HCT116 (cell line): ENCODE data around the gene ROBO1. TPM values are rescaled to one million over a fixed set of nuclear protein-coding genes. Genes with fewer than 3 reads are reported as not detected.

ENCODE experiments used
- ATAC-seq: fragments of 200-7000 bp; cut with Tn5 transposase; 2 replicates; pipeline ENCODE4 v1.9.1; 2020; ENCODE audit warnings: mild to moderate bottlenecking, moderate library complexity
- BruUV-seq: library from RNA; stranded (reverse); fragments of 400-500 nt; replicated peaks from 2 replicates; lab custom pipeline; 2021; lab: Mats Ljungman, UMichigan
- CTCF ChIA-PET: fragments of 300-600 bp; sonication (Branson Sonifier 250); formaldehyde crosslinking; loops from one replicate; lab custom pipeline; 2021; ENCODE audit warnings: antibody characterized with exemption; lab: Charles Lee
- POLR2A ChIA-PET: fragments of 300-600, 350-600 bp; sonication (Branson Sonifier 250); formaldehyde crosslinking; loops from one replicate; lab custom pipeline; 2021; ENCODE audit warnings: antibody characterized with exemption; lab: Charles Lee
- RAD21 ChIA-PET, 2 experiments: fragments of 300-600 bp; sonication (Branson Sonifier 250); formaldehyde crosslinking; loops; one replicate each; lab custom pipeline; 2023; ENCODE audit warnings: low total read pairs in 2 of 2; ENCODE audit not compliant: uncharacterized antibody in 2 of 2, unreplicated experiment in 2 of 2, low non-redundant PET in 1 of 2; lab: Charles Lee
- DNase-seq: peaks from one replicate; pipeline ENCODE4 v3.0.0-alpha.2; 2010; ENCODE audit warnings: low read depth, low spot score
- H2AFZ ChIP-seq: fragments of 200-600 bp; shearing (Covaris generic), sonication (generic); 2 replicates; pipeline ENCODE4 v1.6.1; 2017; ENCODE audit warnings: low read depth, mixed run types, mixed read lengths, antibody characterized with exemption, low read length; ENCODE audit not compliant: poor library complexity, severe bottlenecking
- H3K27ac ChIP-seq: 2 replicates; pipeline ENCODE4 v1.5.1; 2012; ENCODE audit warnings: low read depth, low read length
- H3K27me3 ChIP-seq: fragments of 200-600 bp; sonication (generic); 2 replicates; pipeline ENCODE4 v1.6.1; 2016; ENCODE audit warnings: mixed run types, low read length, mixed read lengths; ENCODE audit not compliant: insufficient read depth
- H3K36me3 ChIP-seq, 2 experiments: fragments of 200-500 bp in 1 of 2; fragments of 200-600 bp in 1 of 2; sonication (Bioruptor generic) in 1 of 2; sonication (generic) in 1 of 2; 2 replicates each; pipeline versions ENCODE4 v1.5.1 to v1.6.1; 2014 to 2016; ENCODE audit warnings: low read length in 2 of 2, inconsistent platforms in 1 of 2, mixed read lengths in 1 of 2, mixed run types in 1 of 2; ENCODE audit not compliant: insufficient read depth in 2 of 2, control insufficient read depth in 1 of 2
- H3K4me1 ChIP-seq, 2 experiments: fragments of 200-600 bp in 1 of 2; sonication (generic) in 1 of 2; 2 replicates each; pipeline versions ENCODE4 v1.5.1 to v1.6.1; 2012 to 2017; ENCODE audit warnings: low read length in 2 of 2, inconsistent platforms in 1 of 2, mild to moderate bottlenecking in 1 of 2, mixed read lengths in 1 of 2, mixed run types in 1 of 2, moderate library complexity in 1 of 2; ENCODE audit not compliant: insufficient read depth in 2 of 2, control insufficient read depth in 1 of 2
- H3K4me2 ChIP-seq: fragments of 200-600 bp; sonication (generic); 2 replicates; pipeline ENCODE4 v1.6.1; 2017; ENCODE audit warnings: mixed run types, low read length, mixed read lengths
- H3K4me3 ChIP-seq, 2 experiments: fragments of 200-600 bp in 1 of 2; sonication (generic) in 1 of 2; replicated peaks in 1 of 2; 2 replicates each; pipeline ENCODE4 v1.5.1; 2011 to 2016; ENCODE audit warnings: low read length in 2 of 2, control low read depth in 1 of 2, low read depth in 1 of 2, mild to moderate bottlenecking in 1 of 2, mixed read lengths in 1 of 2, mixed run types in 1 of 2
- H3K79me2 ChIP-seq: fragments of 200-600 bp; sonication (generic); 2 replicates; pipeline ENCODE4 v1.6.1; 2017; ENCODE audit warnings: mild to moderate bottlenecking, mixed run types, low read length, moderate library complexity, mixed read lengths; ENCODE audit not compliant: insufficient read depth
- H3K9ac ChIP-seq: fragments of 200-600 bp; sonication (generic); 2 replicates; pipeline ENCODE4 v1.6.1; 2016; ENCODE audit warnings: low read length, mixed read lengths
- H3K9me2 ChIP-seq: fragments of 200-600 bp; sonication (generic), shearing (Covaris generic); 2 replicates; pipeline ENCODE4 v1.6.1; 2017; ENCODE audit warnings: mixed run types, mild to moderate bottlenecking, moderate library complexity; ENCODE audit not compliant: insufficient read depth
- H3K9me3 ChIP-seq, 2 experiments: fragments of 200-500 bp in 1 of 2; fragments of 200-600 bp in 1 of 2; sonication (Bioruptor generic) in 1 of 2; sonication (generic) in 1 of 2; 2 replicates each; pipeline ENCODE4 v1.6.1; 2014 to 2017; ENCODE audit warnings: low read length in 2 of 2, mixed read lengths in 2 of 2, inconsistent platforms in 1 of 2, low read depth in 1 of 2, mild to moderate bottlenecking in 1 of 2, mixed run types in 1 of 2, moderate library complexity in 1 of 2; ENCODE audit not compliant: control insufficient read depth in 1 of 2, insufficient read depth in 1 of 2
- H4K20me1 ChIP-seq: fragments of 200-600 bp; sonication (generic), shearing (Covaris generic); 2 replicates; pipeline ENCODE4 v1.6.1; 2017; ENCODE audit warnings: mixed run types, mild to moderate bottlenecking, moderate library complexity; ENCODE audit not compliant: insufficient read depth
- CBX3 ChIP-seq: IDR thresholded peaks from 2 replicates; pipeline ENCODE4 v1.6.1; 2012; ENCODE audit warnings: low read depth
- EGR1 ChIP-seq: IDR thresholded peaks from 2 replicates; pipeline ENCODE4 v1.6.1; 2012; ENCODE audit warnings: low read depth
- ELF1 ChIP-seq: IDR thresholded peaks from 2 replicates; pipeline ENCODE4 v1.6.1; 2012; ENCODE audit warnings: low read depth, borderline replicate concordance
- EZH2phosphoT487 ChIP-seq: fragments of 200-600 bp; IDR thresholded peaks from 2 replicates; pipeline ENCODE4 v1.6.1; 2018; ENCODE audit warnings: antibody characterized with exemption, borderline replicate concordance
- FOSL1 ChIP-seq: IDR thresholded peaks from 2 replicates; pipeline ENCODE4 v1.6.1; 2012; ENCODE audit warnings: low read depth
- JUND ChIP-seq: IDR thresholded peaks from 2 replicates; pipeline ENCODE4 v1.6.1; 2012
- MAX ChIP-seq: IDR thresholded peaks from 2 replicates; pipeline ENCODE4 v1.6.1; 2012
- POLR2A ChIP-seq: IDR thresholded peaks from 2 replicates; pipeline ENCODE4 v1.7.0; 2011; ENCODE audit warnings: borderline replicate concordance; ENCODE audit not compliant: insufficient read depth, insufficient read length; ENCODE audit errors: extremely low read depth
- RAD21 ChIP-seq: IDR thresholded peaks from 2 replicates; pipeline ENCODE4 v1.6.1; 2012; ENCODE audit warnings: low read depth, mild to moderate bottlenecking
- SIN3A ChIP-seq: IDR thresholded peaks from 2 replicates; pipeline ENCODE4 v1.6.1; 2012; ENCODE audit warnings: low read depth
- SP1 ChIP-seq: IDR thresholded peaks from 2 replicates; pipeline ENCODE4 v1.6.1; 2012; ENCODE audit warnings: low read depth
- SRF ChIP-seq: IDR thresholded peaks from 2 replicates; pipeline ENCODE4 v1.6.1; 2012; ENCODE audit warnings: low read depth
- TCF7L2 ChIP-seq: IDR thresholded peaks from 2 replicates; pipeline ENCODE4 v1.7.0; 2011; ENCODE audit warnings: borderline replicate concordance, inconsistent platforms; ENCODE audit not compliant: insufficient read depth, insufficient read length; ENCODE audit errors: extremely low read depth
- ZNF274 ChIP-seq: fragments of 200-500 bp; sonication (Bioruptor generic); IDR thresholded peaks from 2 replicates; pipeline ENCODE4 v1.6.1; 2014; ENCODE audit warnings: mild to moderate bottlenecking, low read depth, low read length, inconsistent platforms
- intact Hi-C: fragments of 100-400 bp; cut with micrococcal nuclease; formaldehyde crosslinking; loops from 2 replicates; pipeline ENCODE4 v1.10.0; 2022
- total RNA-seq: library from RNA; stranded (reverse); gene quantifications from one replicate; pipeline ENCODE4 v1.2.1, GENCODE V29; 2021; ENCODE audit not compliant: unreplicated experiment
- TF ChIP-seq, protein P1 (sequence below): IDR thresholded peaks from 2 replicates; pipeline ENCODE4 v1.6.1; 2012; ENCODE audit warnings: low read depth
- TF ChIP-seq, protein P2 (sequence below), 3 experiments: fragments of 200-600 bp in 1 of 3; sonication (generic) in 1 of 3; IDR thresholded peaks in 2 of 3; conservative IDR thresholded peaks in 1 of 3; 2 replicates each; pipeline ENCODE4 v1.5.1; 2012 to 2017; ENCODE audit warnings: low read depth in 2 of 3, low read length in 2 of 3, antibody characterized with exemption in 1 of 3, borderline replicate concordance in 1 of 3, control low read depth in 1 of 3, mild to moderate bottlenecking in 1 of 3, mixed read lengths in 1 of 3, mixed run types in 1 of 3, moderate library complexity in 1 of 3; ENCODE audit not compliant: insufficient read depth in 1 of 3
- TF ChIP-seq, protein P3 (sequence below): IDR thresholded peaks from 2 replicates; pipeline ENCODE4 v1.6.1; 2011; ENCODE audit warnings: mild to moderate bottlenecking, low read length, moderate library complexity; ENCODE audit not compliant: insufficient replicate concordance; ENCODE audit errors: extremely low read depth

The ROBO1 gene
- total RNA-seq, 1 experiment from 2014 or later: 0.27 TPM

- Histone ChIP-seq H3K4me3 (no peak overlapping the region), H4K20me1 (no peaks in the 10 kb centered on the region), H3K27ac (no peak overlapping the region), H3K36me3 (no peaks in the 10 kb centered on the region), H3K9ac (no peak overlapping the region), H3K9me2 (no peaks in the 10 kb centered on the region), H2AFZ (no peak overlapping the region), H3K79me2 (no peaks in the 10 kb centered on the region), H3K4me1 (no peaks in the 10 kb centered on the region), H3K4me2 (no peak overlapping the region)
- ChIA-PET POLR2A (no interaction called here), RAD21 (no interaction called here)
- BruUV-seq: no TSS peak
- no peak for ATAC-seq
- TF ChIP-seq ZNF274 (no peak), TCF7L2 (no peak), RAD21 (no peak), EGR1 (no peak), FOSL1 (no peak), ELF1 (no peak), POLR2A (no peak), JUND (no peak), SIN3A (no peak), SP1 (no peak), MAX (no peak), SRF (no peak), EZH2phosphoT487 (no peak), CBX3 (no peak)
- TF ChIP-seq, protein P1, sequence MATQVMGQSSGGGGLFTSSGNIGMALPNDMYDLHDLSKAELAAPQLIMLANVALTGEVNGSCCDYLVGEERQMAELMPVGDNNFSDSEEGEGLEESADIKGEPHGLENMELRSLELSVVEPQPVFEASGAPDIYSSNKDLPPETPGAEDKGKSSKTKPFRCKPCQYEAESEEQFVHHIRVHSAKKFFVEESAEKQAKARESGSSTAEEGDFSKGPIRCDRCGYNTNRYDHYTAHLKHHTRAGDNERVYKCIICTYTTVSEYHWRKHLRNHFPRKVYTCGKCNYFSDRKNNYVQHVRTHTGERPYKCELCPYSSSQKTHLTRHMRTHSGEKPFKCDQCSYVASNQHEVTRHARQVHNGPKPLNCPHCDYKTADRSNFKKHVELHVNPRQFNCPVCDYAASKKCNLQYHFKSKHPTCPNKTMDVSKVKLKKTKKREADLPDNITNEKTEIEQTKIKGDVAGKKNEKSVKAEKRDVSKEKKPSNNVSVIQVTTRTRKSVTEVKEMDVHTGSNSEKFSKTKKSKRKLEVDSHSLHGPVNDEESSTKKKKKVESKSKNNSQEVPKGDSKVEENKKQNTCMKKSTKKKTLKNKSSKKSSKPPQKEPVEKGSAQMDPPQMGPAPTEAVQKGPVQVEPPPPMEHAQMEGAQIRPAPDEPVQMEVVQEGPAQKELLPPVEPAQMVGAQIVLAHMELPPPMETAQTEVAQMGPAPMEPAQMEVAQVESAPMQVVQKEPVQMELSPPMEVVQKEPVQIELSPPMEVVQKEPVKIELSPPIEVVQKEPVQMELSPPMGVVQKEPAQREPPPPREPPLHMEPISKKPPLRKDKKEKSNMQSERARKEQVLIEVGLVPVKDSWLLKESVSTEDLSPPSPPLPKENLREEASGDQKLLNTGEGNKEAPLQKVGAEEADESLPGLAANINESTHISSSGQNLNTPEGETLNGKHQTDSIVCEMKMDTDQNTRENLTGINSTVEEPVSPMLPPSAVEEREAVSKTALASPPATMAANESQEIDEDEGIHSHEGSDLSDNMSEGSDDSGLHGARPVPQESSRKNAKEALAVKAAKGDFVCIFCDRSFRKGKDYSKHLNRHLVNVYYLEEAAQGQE: no peak
- TF ChIP-seq, protein P2, sequence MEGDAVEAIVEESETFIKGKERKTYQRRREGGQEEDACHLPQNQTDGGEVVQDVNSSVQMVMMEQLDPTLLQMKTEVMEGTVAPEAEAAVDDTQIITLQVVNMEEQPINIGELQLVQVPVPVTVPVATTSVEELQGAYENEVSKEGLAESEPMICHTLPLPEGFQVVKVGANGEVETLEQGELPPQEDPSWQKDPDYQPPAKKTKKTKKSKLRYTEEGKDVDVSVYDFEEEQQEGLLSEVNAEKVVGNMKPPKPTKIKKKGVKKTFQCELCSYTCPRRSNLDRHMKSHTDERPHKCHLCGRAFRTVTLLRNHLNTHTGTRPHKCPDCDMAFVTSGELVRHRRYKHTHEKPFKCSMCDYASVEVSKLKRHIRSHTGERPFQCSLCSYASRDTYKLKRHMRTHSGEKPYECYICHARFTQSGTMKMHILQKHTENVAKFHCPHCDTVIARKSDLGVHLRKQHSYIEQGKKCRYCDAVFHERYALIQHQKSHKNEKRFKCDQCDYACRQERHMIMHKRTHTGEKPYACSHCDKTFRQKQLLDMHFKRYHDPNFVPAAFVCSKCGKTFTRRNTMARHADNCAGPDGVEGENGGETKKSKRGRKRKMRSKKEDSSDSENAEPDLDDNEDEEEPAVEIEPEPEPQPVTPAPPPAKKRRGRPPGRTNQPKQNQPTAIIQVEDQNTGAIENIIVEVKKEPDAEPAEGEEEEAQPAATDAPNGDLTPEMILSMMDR (IDR thresholded peaks at IDR 0.05 in 2 of 3, conservative IDR thresholded peaks at IDR 0.05 in 1 of 3; ENCODE audit: borderline replicate concordance in 1 of 3, insufficient read depth in 1 of 3, low read depth in 2 of 3, low read length in 2 of 3): no peak
- TF ChIP-seq, protein P3, sequence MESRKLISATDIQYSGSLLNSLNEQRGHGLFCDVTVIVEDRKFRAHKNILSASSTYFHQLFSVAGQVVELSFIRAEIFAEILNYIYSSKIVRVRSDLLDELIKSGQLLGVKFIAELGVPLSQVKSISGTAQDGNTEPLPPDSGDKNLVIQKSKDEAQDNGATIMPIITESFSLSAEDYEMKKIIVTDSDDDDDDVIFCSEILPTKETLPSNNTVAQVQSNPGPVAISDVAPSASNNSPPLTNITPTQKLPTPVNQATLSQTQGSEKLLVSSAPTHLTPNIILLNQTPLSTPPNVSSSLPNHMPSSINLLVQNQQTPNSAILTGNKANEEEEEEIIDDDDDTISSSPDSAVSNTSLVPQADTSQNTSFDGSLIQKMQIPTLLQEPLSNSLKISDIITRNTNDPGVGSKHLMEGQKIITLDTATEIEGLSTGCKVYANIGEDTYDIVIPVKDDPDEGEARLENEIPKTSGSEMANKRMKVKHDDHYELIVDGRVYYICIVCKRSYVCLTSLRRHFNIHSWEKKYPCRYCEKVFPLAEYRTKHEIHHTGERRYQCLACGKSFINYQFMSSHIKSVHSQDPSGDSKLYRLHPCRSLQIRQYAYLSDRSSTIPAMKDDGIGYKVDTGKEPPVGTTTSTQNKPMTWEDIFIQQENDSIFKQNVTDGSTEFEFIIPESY: no peak
- TF ChIP-seq, all 23 proteins: peak for 0
- CTCF ChIA-PET: no interaction called here
- DNase-seq: no peak
- Histone ChIP-seq H3K9me3 (peaks cover 6 to 9% of the 10 kb centered on the region in 2 experiments; a peak in 3 of 4 replicates), H3K27me3 (no peaks in the 10 kb centered on the region)
- intact Hi-C loops: no loop called here
Measured at GRCh38 chr3:78792212-78792611, 975.6 kb downstream of the ROBO1 start.
